Activated CD8-positive, alpha-beta memory T cell treated with anti-CD3 and anti-CD28 coated beads, Interleukin-2, amount 50 U/mL, for 1 hour (primary cell): Measurements from ENCODE around the gene ALG8.
"Not testable (repeated sequence)": the region's sequence is repeated elsewhere in the genome, so short reads cannot be mapped to it uniquely, and the experiment has no call there.

Experiments
- DNase-seq: peaks from one replicate; pipeline ENCODE4 v3.0.0-alpha.2; 2020; ENCODE audit errors: extremely low read depth

The ALG8 gene

DNA sequence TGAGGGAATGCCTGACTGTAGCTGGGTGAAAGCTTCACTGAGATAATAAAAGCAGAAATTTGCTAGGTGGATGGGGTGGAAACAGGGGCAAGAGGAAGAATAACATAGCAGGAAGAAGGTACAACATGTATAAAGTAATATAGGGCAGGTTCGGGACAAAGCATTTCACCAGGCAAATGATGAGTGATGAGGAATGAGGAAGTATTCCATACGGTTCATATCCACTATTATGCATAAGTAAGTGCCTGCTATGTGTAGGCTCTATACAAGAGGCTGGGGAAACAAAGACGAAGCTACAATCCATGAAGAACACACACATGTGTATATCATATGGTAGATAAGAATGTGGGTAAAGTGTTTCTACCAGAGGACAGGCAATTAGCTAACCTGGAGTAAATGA, 67.7 kb downstream of the ALG8 start:
- DNase-seq = no peak

DNA sequence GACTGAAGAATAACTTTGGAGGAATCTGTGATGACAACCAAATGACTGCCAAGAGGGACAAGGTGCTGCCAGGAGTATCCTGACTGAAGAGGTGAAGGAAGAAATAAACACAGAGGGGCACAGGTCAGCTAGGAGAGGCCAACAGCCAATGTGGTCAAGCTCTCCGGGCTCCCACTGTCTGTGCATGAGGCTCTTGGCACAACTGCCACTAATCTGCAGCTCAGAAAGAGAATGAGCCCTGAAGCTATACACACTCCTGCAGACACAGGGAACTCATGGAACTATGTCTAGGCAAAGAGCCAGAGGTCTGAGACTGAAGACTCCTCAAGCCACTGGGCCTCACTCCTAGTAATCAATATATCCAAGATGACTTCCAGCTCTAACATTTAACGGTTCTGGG, 68.8 kb downstream of the ALG8 start:
- no peak for DNase-seq

DNA sequence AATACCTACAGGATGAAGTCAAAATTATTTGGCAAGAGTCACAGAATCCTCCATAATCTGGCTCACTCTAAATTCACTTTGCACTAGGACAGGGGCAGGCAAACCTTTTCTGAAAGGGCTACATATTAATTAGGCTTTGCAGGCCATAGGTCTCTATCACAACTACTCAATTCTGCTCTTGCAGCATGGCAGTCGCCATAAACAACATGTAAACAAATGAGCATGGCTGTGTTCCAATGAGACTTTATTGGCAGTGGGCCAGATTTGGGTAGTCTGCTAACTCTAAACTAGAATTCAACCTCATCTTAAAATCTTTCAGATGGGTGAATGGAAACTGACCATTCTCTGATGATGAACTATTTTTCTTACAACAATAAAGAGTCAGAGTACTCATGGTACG, 70.0 kb downstream of the ALG8 start:
- DNase-seq = no peak

DNA sequence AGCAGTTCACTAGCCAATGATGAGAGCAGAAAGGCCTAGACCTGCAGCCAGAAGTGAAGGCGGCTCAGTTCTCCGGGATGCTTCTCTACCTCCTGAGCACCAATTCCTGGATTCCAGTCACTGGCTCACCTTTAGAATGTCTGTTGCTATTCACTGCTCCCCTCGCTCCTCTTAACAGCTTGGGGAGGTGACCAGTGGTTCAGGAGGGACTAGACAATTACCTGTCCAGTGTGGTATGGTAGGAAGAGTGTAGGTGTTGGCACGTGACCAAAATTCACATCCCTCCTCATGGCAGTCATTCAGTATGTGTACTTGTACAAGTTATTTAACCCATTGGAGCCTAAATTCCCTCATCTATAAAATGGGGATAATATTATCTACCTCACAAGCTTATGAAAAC, 71.7 kb downstream of the ALG8 start:
- DNase-seq = no peak

DNA sequence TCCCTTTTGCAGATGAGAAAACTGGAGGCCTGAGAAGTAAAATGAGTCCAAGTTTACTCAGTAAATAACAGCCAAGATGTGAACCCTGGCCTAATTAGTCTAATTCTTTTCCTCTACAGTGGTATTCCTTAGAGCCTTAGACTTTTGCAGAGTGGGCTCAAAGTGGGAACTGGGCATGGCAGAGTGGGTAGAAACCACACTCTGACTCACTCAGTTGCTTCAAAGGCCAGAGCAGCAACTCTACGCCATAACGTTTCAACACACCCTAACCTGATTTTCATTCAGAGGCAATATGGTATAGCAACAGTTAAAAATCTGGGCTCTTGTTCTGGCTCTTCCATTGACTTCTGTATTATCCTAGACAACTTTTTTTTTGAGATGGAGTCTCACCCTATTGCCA, 73.0 kb downstream of the ALG8 start:
- DNase-seq = no peak

DNA sequence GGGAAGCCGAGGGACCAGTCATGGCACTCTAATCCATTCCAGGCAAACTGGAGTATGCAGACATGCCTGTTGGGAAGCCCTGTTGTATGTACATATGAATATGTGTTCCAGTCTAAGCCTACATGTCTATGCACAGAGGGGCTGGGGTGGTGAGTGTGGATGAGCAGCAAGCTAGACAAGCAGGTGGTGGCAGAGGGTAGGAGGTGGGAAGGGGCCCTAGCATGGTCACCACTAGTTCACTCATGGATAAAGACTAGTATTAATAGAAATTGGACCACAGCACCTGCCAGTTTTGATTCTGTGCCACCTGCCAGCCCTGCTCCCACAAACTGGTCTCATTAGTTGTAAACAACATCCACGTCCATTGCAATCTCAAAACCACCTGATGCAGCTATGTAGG, 74.2 kb downstream of the ALG8 start:
- no peak for DNase-seq

DNA sequence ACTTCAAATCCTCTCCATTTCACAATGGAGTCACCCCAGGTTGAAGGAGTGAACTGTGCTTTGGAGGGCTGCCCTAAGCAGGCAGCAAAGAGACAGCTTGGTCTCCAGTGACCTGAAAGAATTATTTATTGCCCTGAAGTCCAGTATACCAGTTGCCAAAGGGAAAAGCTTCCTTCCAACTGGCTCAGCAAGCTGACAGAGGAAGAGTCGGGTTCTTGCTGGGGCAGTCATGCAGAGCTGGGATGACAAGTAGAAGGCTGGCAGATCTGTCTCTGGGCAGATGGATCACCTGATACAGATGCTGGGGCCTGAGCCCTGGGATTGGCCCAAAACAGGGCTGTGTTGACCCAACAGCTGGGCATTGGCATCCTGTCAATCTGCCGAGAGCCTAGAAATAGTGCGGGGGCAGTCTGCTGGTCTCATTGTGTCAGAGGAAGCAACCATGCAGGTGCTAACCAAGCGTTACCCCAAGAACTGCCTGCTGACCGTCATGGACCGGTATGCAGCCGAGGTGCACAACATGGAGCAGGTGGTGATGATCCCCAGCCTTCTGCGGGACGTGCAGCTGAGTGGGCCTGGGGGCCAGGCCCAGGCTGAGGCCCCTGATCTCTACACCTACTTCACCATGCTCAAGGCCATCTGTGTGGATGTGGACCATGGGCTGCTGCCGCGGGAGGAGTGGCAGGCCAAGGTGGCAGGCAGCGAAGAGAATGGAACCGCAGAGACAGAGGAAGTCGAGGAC, 75.8 kb downstream of the ALG8 start, which contains the start of gene THRSP:
THRSP (plus strand) TSS at position 422 of the 742 bp plus-strand sequence; CDS start at position 443, 21 bp downstream.
- no peak for DNase-seq

DNA sequence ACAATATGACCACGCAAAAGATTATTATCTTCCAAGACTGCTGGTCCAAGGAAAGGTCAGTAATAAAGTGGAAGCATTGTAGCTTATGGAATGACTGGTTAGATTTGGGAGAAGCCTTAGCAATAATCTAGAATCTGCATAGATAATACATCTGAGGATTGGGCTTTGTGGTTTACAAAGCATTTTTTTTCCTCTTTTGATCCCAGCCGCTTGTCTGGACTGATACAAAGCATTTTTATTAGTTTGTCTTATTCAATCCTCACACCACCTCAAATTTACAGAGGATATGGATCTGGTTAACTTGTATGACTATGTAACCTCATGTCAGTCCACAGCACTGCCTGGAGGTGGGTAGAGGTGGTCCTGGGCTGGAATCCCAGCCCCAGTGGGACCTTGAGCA, 76.8 kb downstream of the ALG8 start:
- DNase-seq = no peak

DNA sequence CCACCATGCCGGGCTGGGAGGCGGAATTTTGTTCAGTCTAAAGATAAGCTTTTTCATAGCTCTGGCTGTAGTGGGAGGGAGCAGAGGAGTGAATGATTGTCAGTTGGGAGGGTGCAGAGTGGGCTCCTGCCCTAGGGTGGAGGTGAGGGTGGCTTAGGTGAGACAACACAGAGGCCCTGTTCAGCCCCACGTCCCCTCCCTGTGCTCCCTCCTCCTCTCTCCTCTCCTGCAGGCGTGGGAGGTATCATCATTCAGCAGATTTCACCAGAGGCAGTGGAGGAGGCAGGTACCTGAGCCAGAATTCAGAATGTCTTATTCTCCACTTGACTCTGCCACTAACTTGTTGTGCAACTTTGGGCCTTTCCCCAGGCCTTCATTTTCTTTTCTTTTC, 77.5 kb downstream of the ALG8 start:
- DNase-seq = no peak

DNA sequence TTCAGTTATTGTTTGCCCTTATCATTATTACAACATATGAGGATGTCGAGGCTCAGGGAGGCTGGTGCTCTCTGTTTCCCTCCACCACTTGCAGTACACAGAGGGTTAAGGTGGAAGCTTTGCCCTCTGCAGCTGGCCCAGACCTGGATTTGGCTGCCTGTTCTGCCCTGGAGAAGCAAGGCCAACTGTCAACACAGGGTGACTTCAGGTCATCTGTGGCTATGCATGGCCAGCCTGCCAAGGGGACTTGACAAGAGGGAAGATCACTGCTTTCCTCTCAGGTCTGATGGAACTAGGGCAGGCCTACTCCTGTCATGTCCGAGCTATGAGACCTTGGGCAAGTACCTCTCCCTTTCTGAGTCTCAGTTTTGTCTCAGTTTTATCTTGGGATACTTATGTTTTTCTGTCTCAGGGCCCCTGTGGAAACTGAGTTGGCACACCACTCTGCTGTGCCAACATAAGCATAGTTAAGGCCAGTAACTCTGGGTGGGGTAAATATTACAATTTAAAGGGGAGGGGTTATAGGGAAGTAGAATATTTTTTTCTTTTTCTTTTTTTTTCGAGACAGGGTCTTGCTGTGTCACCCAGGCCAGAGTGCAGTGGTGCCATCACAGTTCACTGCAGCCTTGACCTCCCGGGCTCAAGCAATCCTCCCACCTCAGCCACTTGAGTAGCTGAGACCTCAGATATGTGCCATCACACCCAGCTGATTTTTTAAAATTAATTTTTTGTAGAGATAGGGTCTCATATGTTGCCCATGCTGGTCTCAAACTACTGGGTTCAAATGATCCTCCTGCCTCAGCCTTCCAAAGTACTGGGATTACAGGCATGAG, 78.1 kb downstream of the ALG8 start:
- DNase-seq = no peak

DNA sequence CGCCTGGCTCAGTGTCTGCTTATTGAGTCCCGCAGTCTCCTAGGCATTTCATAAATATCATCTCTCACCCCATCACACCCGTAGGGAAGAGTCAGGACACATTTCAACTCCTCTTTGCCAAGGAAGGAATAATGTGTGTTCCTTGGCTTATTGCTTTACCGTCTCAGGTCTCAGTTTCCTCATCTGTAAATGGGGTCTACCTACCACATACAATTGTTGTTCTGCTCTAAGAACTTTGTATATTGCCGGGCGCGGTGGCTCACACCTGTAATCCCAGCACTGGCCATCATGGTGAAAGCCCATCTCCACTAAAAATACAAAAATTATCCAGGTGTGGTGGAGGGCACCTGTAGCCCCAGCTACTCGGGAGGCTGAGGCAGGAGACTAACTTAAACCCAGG, 78.9 kb downstream of the ALG8 start:
- no peak for DNase-seq

DNA sequence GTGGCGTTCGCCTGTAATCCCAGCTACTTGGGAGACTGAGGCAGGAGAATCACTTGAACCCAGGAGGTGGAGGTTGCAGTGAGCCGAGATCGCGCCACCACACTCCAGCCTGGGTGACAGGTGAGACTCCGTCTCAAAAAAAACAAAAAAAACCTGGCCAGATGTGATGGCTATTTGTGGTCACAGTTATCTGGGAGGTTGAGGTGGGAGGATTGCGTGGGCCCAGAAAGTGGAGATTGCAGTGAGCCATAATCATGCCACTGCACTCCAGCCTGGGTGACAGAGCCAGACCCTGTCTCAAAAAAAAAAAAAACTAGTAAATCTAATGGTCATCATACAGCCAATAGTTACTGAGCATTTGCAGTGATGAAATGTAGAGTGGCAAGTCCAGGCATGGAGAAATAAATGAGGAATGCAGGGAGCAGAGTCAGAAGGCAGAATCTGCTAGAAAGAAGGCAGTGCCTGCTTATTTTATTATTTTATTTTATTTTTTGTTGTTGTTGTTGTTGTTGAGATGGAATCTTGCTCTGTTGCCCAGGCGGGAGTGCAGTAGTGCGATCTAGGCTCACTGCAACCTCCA, 79.6 kb downstream of the ALG8 start:
- not testable (repeated sequence) for DNase-seq

DNA sequence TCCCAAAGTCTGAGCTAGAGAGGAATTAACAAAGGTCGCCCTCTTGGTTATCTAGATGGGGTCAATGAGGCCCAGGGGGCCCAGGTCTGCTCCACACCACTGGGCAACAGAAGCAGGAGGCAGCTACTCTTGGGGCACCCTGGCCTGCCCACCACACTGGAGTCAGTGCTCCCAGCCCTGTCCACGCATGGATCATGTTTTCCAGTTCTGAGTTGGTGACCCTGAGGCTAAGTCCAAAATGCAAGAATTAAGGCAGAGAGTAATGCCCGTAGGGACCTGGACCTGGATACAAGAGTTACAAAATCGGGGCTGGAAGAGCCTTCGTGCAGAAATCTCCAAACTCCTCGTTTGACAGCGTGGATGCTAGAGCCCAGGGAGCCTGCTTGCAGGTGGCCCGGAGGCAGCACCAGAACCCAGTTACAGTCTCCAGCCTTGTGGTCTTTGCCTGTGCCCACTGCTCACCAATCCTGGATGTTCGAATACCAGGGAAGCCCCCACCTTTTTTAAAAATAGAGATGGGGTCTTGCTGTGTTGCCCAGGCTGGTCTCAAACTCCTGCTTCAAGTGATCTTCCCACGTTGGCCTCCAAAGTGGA, 81.9 kb downstream of the ALG8 start:
- DNase-seq = no peak

DNA sequence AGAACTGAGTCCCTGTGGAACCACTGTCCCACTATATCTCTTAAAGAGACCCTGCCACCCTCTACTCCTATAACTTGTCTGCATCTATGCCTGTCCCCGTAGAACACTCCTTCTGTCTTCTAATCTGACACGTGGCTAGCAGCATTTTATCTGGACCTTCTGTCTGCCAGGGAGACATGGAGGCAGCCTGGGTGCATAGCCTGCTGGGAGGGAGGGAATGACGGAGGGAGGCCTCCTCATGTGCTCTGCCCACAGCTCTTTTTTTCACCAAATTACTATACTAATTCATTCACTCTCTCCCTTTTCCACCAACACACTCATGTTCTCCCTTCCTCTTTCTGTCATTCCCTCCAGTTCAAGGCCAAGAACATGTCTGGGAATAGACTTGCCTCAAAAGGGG, 83.3 kb downstream of the ALG8 start:
- DNase-seq = no peak

DNA sequence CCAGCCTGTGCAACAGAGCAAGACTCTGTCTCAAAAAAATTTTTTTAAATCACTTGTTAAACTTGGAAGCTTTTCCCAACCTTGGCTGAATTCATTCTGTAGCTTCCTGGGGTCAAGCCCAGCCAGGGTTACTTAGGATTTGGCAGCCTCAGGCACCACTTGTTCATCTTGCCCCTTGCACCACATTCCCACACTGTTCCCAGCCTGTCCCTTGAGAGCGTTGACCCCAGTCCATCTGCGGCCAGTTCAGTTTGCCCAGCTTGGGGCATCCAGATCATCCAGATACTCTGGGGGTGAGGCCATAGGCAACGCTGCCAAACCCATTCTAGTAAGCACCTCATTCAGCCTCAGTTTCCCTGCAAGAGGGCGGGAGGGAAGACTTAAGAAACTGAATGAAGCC, 84.5 kb downstream of the ALG8 start:
- DNase-seq = no peak

DNA sequence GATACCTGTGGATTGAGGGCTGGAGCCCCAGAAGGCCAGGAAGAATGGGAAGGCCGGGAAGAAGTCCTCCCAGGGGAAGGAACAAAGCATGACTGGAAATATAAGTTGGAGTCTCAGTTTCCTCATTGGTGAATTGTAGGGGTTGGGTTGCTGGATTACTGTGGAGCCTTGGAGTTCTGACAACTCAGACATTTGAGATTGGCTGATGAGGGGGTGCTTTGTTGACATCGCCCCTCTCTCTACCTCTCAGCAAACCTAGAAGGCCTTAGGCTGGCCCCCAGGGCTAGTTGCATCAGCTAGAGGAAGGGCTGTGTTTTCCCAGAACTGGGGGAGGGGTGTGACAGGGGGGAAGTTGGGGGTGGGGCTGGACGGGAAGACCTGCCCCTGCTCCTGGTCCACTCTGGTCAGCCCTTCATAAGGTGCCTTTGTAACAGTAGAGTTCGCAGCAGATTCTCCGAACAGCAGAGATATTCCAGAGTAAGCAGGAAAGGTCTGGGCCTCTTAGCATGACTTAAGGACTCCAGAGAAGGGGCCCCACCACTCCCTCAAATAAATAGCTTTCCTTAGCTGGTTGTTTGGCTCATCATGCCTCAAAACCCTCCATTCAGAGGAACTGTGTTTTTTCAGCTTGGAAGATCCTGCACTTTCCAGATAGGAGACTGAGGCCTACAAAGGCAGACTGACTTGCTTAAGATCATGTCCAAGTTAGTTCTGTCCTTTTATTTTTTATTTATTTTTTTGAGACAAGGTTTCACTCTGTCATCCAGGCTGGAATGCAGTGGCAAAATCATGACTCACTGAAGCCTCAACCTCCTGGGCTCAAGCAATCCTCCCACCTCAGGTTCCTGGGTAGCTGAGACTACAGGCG, 88.2 kb downstream of the ALG8 start:
- DNase-seq = no peak
